IPS-18c (cell line): ENCODE measurements around the gene KLRK1.
"Not testable (repeated sequence)": the region's sequence is repeated elsewhere in the genome, so short reads cannot be mapped to it uniquely, and the experiment has no call there.

Experiments
- H3K4me3 ChIP-seq: 2 replicates; pipeline ENCODE4 v1.7.0; 2013; ENCODE audit warnings: low read depth, mild to moderate bottlenecking, low read length, moderate library complexity; ENCODE audit not compliant: insufficient read depth
- H3K9me3 ChIP-seq: one replicate; pipeline ENCODE4 v1.6.1; 2013; ENCODE audit warnings: mild to moderate bottlenecking, low read length, moderate library complexity; ENCODE audit not compliant: control insufficient read depth, insufficient read depth

The KLRK1 gene

GRCh38 chr12:10341892-10342509, 47.8 kb downstream of the KLRK1 start:
- Histone ChIP-seq H3K4me3 (no peak overlapping the region), H3K9me3 (peaks cover 2% of the 10 kb centered on the region)

GRCh38 chr12:10340946-10341345, 48.9 kb downstream of the KLRK1 start:
- H3K9me3 ChIP-seq, H3K4me3 ChIP-seq: not testable (repeated sequence)

GRCh38 chr12:10339053-10339840, 50.6 kb downstream of the KLRK1 start:
- Histone ChIP-seq H3K4me3 (no peak overlapping the region), H3K9me3 (peaks cover 2% of the 10 kb centered on the region)

GRCh38 chr12:10338470-10338869, 51.4 kb downstream of the KLRK1 start:
- not testable (repeated sequence) for H3K4me3 ChIP-seq, H3K9me3 ChIP-seq

- H3K9me3 ChIP-seq, H3K4me3 ChIP-seq: not testable (repeated sequence)
These were observed 53.6 kb downstream of the KLRK1 start for GRCh38 chr12:10336196-10336595.

GRCh38 chr12:10331642-10332239, 58.1 kb downstream of the KLRK1 start:
- H3K9me3 ChIP-seq, result no peaks in the 10 kb centered on the region
- no peak overlapping the region for H3K4me3 ChIP-seq

GRCh38 chr12:10328691-10329090, 61.1 kb downstream of the KLRK1 start:
- H3K4me3 ChIP-seq, H3K9me3 ChIP-seq: not testable (repeated sequence)
